GM19043 (cell line): ENCODE measurements around the gene MRPS14.
"Not testable (repeated sequence)": the region's sequence is repeated elsewhere in the genome, so short reads cannot be mapped to it uniquely, and the experiment has no call there.

Source experiments
- ATAC-seq: cut with Tn5 transposase; IDR thresholded peaks from one replicate; pipeline ENCODE4 v1.9.1; 2021; ENCODE audit warnings: low read depth; ENCODE audit not compliant: unreplicated experiment

The MRPS14 gene

GRCh38 chr1:175023043-175023921 lies at the start of gene MRPS14:
TSS of gene MRPS14 (minus strand) at chr1:175023425. CDS start at chr1:175023408, 17 bp downstream.
- ATAC-seq, result peak; percentile 94

GRCh38 chr1:175072099-175072951 lies 49.1 kb upstream of the MRPS14 start:
- peak; percentile 89 for ATAC-seq

- ATAC-seq, result no peak
Measured at GRCh38 chr1:175071276-175071943, 48.2 kb upstream of the MRPS14 start.

GRCh38 chr1:175070818-175071217 lies 47.6 kb upstream of the MRPS14 start:
- no peak for ATAC-seq

GRCh38 chr1:175067362-175068106 lies 44.3 kb upstream of the MRPS14 start, which contains the start of gene TNN:
TSS of gene TNN (plus strand) at chr1:175067833. CDS start at chr1:175077419, 9,586 bp downstream.
- no peak for ATAC-seq

GRCh38 chr1:175062858-175063257 lies 39.6 kb upstream of the MRPS14 start:
- ATAC-seq, result no peak

- no peak for ATAC-seq
Measured at GRCh38 chr1:175062339-175062738, 39.1 kb upstream of the MRPS14 start.

GRCh38 chr1:175054736-175055135 lies 31.5 kb upstream of the MRPS14 start:
- ATAC-seq, result no peak

- ATAC-seq, result no peak
Measured at GRCh38 chr1:175050992-175051391, 27.8 kb upstream of the MRPS14 start.

- ATAC-seq, result no peak
Measured at GRCh38 chr1:175045519-175045918, 22.3 kb upstream of the MRPS14 start.

GRCh38 chr1:175045097-175045496 lies 21.9 kb upstream of the MRPS14 start:
- no peak for ATAC-seq

- ATAC-seq, result not testable (repeated sequence)
Measured at GRCh38 chr1:175044591-175044990, 21.4 kb upstream of the MRPS14 start.

- ATAC-seq, result no peak
Measured at GRCh38 chr1:175043824-175044223, 20.6 kb upstream of the MRPS14 start.

- no peak for ATAC-seq
Measured at GRCh38 chr1:175042650-175043049, 19.4 kb upstream of the MRPS14 start.

- no peak for ATAC-seq
Measured at GRCh38 chr1:175040324-175040879, 17.2 kb upstream of the MRPS14 start.

GRCh38 chr1:175037416-175037815 lies 14.2 kb upstream of the MRPS14 start:
- no peak for ATAC-seq

GRCh38 chr1:175036476-175036875 lies 13.3 kb upstream of the MRPS14 start:
- ATAC-seq, result no peak

- no peak for ATAC-seq
Measured at GRCh38 chr1:175035865-175036264, 12.6 kb upstream of the MRPS14 start.

- no peak for ATAC-seq
Measured at GRCh38 chr1:175034775-175035174, 11.6 kb upstream of the MRPS14 start.

- no peak for ATAC-seq
Measured at GRCh38 chr1:175033953-175034352, 10.7 kb upstream of the MRPS14 start.
